BJ (cell line): Measurements from ENCODE around the gene IPO4. TPM values are rescaled to one million over a fixed set of nuclear protein-coding genes. Genes with fewer than 3 reads are reported as not detected.
"Not testable (repeated sequence)": the region's sequence is repeated elsewhere in the genome, so short reads cannot be mapped to it uniquely, and the experiment has no call there.

Source experiments
- CTCF ChIA-PET: fragments of 350-600 bp; formaldehyde crosslinking; extraction: SDS; loops from one replicate; lab custom pipeline; 2021; ENCODE audit warnings: antibody characterized with exemption, inconsistent platforms; lab: Yijun Ruan, JAX
- POLR2A ChIA-PET: fragments of 300-600 bp; sonication (Branson Sonifier 250); formaldehyde crosslinking; extraction: SDS; loops from one replicate; lab custom pipeline; 2021; ENCODE audit warnings: antibody characterized with exemption; lab: Charles Lee
- DNase-seq: peaks from one replicate; pipeline ENCODE4 v3.0.0-alpha.2; 2011; ENCODE audit warnings: low read depth
- H3K27me3 ChIP-seq: 2 replicates; pipeline ENCODE4 v1.6.0; 2011; ENCODE audit warnings: low read length; ENCODE audit not compliant: control insufficient read depth, insufficient read depth
- H3K36me3 ChIP-seq: 2 replicates; pipeline ENCODE4 v1.5.1; 2011; ENCODE audit warnings: low read length; ENCODE audit not compliant: control insufficient read depth, insufficient read depth
- H3K4me3 ChIP-seq: 2 replicates; pipeline ENCODE4 v1.5.1; 2011; ENCODE audit warnings: low read depth, mild to moderate bottlenecking, control low read depth, low read length
- polyA plus RNA-seq: library from polyadenylated mRNA; depleted of rRNA; stranded (reverse); fragments of >200 nt; gene quantifications from 2 replicates; pipeline ENCODE4 v1.2.3, GENCODE V29; 2011
- TF ChIP-seq, protein P1 (sequence below): IDR thresholded peaks from 2 replicates; pipeline ENCODE4 v1.5.1; 2011; ENCODE audit warnings: low read depth, mild to moderate bottlenecking, control low read depth, inconsistent platforms, low read length, moderate library complexity; ENCODE audit not compliant: insufficient read depth

The IPO4 gene
- polyA plus RNA-seq, 1 experiment = 26.8 TPM

DNA sequence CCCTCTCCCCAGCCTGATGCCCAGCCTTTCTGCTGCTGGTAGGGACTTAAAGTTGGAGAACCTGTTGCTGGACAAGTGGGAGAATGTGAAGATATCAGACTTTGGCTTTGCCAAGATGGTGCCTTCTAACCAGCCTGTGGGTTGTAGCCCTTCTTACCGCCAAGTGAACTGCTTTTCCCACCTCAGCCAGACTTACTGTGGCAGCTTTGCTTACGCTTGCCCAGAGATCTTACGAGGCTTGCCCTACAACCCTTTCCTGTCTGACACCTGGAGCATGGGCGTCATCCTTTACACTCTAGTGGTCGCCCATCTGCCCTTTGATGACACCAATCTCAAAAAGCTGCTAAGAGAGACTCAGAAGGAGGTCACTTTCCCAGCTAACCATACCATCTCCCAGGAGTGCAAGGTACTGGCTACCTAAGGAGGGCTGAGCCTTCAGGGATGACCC lies 18.5 kb upstream of the IPO4 start:
- Histone ChIP-seq H3K36me3 (peaks cover 27% of the 10 kb centered on the region), H3K4me3 (no peak overlapping the region), H3K27me3 (no peaks in the 10 kb centered on the region)
- TF ChIP-seq, protein P1, sequence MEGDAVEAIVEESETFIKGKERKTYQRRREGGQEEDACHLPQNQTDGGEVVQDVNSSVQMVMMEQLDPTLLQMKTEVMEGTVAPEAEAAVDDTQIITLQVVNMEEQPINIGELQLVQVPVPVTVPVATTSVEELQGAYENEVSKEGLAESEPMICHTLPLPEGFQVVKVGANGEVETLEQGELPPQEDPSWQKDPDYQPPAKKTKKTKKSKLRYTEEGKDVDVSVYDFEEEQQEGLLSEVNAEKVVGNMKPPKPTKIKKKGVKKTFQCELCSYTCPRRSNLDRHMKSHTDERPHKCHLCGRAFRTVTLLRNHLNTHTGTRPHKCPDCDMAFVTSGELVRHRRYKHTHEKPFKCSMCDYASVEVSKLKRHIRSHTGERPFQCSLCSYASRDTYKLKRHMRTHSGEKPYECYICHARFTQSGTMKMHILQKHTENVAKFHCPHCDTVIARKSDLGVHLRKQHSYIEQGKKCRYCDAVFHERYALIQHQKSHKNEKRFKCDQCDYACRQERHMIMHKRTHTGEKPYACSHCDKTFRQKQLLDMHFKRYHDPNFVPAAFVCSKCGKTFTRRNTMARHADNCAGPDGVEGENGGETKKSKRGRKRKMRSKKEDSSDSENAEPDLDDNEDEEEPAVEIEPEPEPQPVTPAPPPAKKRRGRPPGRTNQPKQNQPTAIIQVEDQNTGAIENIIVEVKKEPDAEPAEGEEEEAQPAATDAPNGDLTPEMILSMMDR = no peak
- no peak for DNase-seq
- ChIA-PET POLR2A (no interaction called here), CTCF (interaction anchor here (1.7 kb wide), 1 partner anchor 11 kb away, joined by 5 read pairs; no protein-coding TSS in a partner anchor)

DNA sequence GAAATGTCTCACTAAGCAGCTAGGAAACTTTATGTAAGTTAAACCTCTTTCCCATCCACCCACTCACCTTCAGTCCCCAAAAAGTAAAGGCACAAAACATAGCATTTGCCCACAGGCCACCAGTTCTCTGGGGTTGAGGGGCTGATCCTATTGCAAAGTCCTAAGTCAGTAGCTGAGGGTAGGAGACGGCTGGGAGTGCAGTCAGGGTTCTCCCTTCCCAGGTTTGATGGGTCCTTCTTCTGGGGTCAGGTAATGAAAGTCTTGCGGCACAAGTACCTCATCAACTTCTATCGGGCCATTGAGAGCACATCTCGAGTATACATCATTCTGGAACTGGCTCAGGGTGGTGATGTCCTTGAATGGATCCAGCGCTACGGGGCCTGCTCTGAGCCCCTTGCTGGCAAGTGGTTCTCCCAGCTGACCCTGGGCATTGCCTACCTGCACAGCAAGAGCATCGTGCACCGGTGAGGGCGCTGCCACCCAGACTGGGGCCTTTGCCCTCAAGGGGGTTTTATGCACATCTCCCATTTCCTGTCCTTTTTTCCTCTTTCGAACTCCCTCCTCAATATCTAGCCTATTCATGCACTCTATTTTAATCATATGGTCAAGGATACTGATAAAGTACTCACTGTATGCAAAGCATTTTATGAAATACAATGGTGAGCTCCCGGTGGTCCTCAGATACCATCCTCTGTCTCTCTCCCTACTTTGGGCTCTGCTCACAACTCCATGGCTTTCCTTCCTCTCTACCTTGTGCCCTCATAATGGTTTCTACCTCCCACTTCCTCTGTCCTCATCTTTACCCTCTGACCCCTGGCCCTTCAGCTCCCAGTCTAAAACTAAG lies 17.9 kb upstream of the IPO4 start:
- POLR2A ChIA-PET = no interaction called here
- Histone ChIP-seq H3K36me3 (peaks cover 29% of the 10 kb centered on the region), H3K27me3 (no peaks in the 10 kb centered on the region), H3K4me3 (no peak overlapping the region)
- no peak for DNase-seq
- CTCF ChIA-PET = interaction anchor here (0.5 to 1.7 kb wide), 3 partner anchors 11 to 729 kb away, joined by 3 to 5 read pairs (median 3); no protein-coding TSS in a partner anchor
- TF ChIP-seq, protein P1 = no peak

DNA sequence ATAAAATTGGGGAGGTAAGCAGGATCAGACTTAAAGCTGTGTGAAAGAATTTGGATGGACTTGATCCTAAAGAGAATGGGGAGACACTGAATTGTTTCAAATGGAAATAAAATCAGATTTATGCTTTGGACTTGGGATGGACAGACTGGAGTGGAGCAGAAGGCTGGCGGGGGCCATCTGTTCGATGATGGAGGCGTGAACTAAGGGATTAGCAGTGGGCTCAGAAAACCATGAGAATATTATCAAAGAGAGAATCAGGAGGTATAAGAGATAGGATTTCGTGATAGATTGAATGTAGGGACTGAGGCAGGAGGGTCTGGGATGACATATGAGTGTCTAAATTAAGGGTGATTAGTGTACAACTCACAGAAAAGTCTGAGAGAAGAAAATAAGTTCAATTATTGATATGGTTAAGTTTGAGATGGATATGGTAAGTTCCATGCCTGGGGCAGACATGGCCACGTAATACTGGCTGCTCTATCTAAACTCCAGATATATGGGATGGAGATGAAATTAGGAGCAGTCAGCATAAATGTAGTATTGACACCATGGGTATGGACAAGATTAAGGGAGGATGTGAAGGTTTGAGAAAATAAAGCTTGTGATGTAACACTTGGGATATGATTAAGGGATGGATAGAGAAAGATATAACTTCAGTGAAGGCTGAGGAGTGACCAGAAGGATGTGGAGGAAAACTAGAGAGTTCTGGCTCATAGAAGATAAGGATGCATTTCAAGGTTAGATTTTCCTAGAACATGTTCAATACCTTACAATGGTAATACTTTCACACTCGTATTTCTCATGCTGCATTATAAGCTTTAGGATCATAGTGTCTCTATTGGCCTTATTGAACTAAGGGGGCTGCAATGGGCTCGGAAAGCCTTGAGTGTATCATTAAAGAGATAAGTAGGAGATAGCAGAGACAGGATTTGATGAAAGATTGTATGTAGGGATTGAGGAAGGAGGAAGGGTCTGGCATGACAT lies 15.8 kb upstream of the IPO4 start:
- CTCF ChIA-PET = interaction anchor here (1.1 kb wide), 1 partner anchor 12 kb away, joined by 3 read pairs; no protein-coding TSS in a partner anchor
- Histone ChIP-seq H3K36me3 (peaks cover 23% of the 10 kb centered on the region), H3K27me3 (no peaks in the 10 kb centered on the region), H3K4me3 (no peak overlapping the region)
- TF ChIP-seq, protein P1 = no peak
- POLR2A ChIA-PET = no interaction called here
- DNase-seq = no peak

DNA sequence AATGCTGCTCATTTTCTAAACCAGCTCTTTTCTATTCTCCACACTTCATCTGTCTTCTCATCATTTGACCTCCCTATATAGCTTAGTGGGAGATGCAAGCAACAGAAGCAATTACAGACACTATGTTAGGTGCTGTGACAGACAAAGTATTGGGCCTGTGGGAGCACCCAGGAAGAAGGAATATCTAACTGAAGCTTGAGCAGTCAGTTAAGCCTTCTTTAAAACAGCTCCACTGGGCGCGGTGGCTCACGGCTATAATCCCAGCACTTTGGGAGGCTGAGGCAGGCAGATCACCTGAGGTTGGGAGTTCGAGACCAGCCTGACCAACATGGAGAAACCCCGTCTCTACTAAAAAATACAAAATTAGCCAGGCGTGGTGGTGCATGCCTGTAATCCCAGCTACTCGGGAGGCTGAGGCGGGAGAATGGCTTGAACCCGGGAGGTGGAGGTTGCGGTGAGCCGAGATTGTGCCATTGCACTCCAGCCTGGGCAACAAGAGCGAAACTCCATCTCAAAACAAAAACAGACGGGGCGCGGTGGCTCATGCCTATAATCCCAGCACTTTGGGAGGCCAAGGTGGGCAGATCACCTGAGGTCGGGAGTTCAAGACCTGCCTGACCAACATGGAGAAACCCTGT lies 14.8 kb upstream of the IPO4 start:
- H3K4me3 ChIP-seq, DNase-seq, POLR2A ChIA-PET, H3K27me3 ChIP-seq: not testable (repeated sequence)
- peaks cover 18% of the 10 kb centered on the region for H3K36me3 ChIP-seq
- CTCF ChIA-PET = interaction anchor here (1.1 kb wide), 1 partner anchor 13 kb away, joined by 3 read pairs; no protein-coding TSS in a partner anchor

DNA sequence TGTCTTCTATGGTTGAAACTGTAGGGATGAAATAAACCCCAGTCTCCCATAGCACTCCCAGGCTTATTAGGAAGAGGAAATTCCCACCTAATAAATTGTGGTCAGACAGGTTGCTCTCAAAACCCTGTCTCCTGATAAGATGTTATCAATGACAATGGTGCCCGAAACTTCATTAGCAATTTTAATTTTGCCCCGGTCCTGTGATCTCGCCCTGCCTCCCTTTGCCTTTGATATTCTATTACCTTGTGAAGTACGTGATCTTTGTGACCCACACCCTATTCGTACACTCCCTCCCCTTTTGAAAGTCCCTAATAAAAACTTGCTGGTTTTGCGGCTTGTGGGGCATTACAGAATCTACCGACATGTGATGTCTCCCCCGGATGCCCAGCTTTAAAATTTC lies 13.9 kb upstream of the IPO4 start:
- peaks cover 16% of the 10 kb centered on the region for H3K36me3 ChIP-seq
- DNase-seq, H3K4me3 ChIP-seq, CTCF ChIA-PET, POLR2A ChIA-PET, H3K27me3 ChIP-seq: not testable (repeated sequence)
